Fibroblast of upper back skin (primary cell): Measurements from ENCODE around the gene RAB37.

Source experiments
- DNase-seq: peaks from one replicate; pipeline ENCODE4 v3.0.0-alpha.2; 2013

Gene RAB37

GRCh38 chr17:74746376-74746775 is 9.3 kb downstream of the RAB37 start:
- DNase-seq, result no peak

- no peak for DNase-seq
Observed at GRCh38 chr17:74746922-74747321, 9.9 kb downstream of the RAB37 start.

- no peak for DNase-seq
Observed at GRCh38 chr17:74748279-74748528, 11.1 kb downstream of the RAB37 start.

DNA sequence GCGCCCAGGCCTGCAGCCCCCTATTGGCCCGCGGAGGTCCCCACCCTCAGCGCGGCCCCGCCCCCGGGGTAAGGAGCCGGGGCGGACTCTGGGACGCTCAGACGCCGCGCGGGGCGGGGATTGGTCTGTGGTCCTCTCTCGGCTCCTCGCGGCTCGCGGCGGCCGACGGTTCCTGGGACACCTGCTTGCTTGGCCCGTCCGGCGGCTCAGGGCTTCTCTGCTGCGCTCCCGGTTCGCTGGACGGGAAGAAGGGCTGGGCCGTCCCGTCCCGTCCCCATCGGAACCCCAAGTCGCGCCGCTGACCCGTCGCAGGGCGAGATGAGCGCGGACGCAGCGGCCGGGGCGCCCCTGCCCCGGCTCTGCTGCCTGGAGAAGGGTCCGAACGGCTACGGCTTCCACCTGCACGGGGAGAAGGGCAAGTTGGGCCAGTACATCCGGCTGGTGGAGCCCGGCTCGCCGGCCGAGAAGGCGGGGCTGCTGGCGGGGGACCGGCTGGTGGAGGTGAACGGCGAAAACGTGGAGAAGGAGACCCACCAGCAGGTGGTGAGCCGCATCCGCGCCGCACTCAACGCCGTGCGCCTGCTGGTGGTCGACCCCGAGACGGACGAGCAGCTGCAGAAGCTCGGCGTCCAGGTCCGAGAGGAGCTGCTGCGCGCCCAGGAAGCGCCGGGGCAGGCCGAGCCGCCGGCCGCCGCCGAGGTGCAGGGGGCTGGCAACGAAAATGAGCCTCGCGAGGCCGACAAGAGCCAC is 11.6 kb downstream of the RAB37 start, which contains the start of gene NHERF1:
TSS of gene NHERF1 (plus strand) at position 100 of the 750 bp plus-strand sequence. CDS start at position 319, 219 bp downstream.
- DNase-seq, result peak; percentile 88

- DNase-seq, result peak; percentile 23
Observed at GRCh38 chr17:74749279-74750038, 12.4 kb downstream of the RAB37 start.

GRCh38 chr17:74750039-74750326 is 12.9 kb downstream of the RAB37 start:
- no peak for DNase-seq

GRCh38 chr17:74750327-74751069 is 13.4 kb downstream of the RAB37 start:
- DNase-seq, result no peak

- DNase-seq, result no peak
Observed at GRCh38 chr17:74752415-74752814, 15.4 kb downstream of the RAB37 start.

GRCh38 chr17:74752822-74753401 is 15.9 kb downstream of the RAB37 start:
- no peak for DNase-seq

DNA sequence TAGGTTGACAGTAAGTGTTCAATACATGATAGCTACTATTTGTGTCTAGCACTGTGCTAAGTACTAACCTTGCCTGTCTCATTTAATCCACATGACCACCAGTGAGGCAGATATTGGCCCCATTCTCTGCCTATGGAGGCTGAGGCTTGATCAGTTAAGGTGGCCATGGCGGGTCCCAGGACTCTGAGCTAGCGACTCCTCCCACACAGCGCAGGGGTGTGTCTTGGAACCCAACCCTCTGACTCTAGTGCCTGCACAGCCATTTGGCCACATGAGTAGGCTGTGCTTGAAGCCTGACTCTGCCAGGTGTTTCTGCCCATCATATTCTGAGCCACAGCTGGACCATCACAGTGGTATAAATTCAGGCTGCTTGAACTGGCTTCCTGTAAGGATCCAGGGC is 17.8 kb downstream of the RAB37 start:
- DNase-seq, result no peak

GRCh38 chr17:74755533-74755932 is 18.5 kb downstream of the RAB37 start:
- DNase-seq, result no peak

DNA sequence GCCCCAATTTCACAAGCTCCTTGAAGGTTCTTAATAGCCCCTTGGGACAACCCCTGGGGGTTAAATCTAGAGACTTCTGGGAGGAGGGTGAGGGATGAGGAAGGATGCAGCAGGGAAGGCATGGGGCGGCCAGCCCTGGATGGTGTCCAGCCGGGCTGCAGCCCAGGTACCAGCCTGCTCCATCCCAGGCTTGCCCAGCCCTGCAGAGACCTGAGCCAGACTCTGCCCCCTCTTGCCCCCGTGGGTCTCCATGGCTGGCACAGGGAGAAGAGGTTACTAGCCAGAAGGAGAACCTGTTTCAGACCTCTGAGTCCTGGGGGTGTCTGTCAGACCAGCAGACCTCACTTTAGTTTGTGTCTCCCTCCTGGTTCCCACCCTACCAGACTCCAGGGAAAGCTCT is 19.8 kb downstream of the RAB37 start:
- no peak for DNase-seq

- DNase-seq, result no peak
Observed at GRCh38 chr17:74757502-74757901, 20.4 kb downstream of the RAB37 start.

DNA sequence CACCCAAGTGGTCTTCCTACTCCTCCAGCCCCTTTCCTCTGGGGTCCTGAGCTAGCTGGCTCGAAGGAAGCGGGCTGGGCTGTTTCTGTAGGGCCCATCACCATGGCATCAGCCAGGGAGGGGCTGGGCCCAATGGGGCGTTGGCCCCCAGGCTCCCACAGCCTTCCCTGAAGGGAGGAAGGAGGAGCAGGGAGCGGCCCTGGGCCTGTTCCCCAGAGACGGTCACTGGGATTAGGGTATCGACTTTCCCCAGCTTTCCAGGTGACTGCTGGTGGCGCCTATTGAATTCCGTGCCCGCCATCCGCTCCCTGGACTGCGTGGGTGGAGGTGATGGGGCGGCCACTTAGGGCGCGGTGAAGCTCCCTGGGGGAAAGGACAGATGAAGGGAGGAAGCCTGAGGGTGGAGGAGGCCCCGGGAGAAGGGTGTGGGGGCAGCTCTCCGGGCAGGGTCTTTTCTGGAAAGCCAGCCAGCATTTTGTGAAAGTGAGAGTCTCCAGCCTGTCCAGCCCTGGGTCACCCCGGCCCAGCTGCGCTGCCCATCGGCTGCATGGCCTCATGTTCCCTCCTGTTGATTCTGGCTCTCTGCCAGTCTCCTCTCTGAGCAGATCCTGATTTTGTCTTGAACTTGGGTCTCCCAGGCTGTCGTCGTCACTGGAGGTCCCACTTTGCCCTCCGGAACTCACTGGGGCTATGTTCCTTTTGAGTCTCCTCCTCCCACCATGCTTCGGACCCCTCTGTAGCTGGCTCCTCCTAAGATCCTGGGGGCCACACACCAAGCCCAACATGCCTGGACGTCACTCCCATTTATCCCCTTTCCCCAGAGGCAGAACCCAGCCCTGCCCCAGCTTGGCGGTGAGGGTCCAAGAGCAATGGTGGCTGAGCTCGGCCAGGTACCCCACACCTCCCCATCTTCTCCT is 21.1 kb downstream of the RAB37 start:
- no peak for DNase-seq

DNA sequence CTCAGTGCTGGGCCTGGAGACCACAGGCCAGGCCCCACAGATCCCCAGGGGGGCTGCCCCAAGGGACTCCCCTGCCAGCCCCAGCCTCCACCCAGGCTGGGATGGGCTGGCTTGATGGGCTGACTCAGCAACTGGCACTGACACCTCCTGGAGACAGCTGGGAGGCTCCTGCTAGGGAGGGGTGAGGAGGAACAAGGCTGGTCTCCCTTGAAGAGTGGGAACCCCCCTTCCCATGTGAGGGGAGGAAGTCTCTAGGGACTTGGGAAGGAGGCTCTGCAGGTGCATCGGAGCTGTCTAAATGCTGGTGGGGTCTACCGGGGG is 21.8 kb downstream of the RAB37 start:
- DNase-seq, result no peak

GRCh38 chr17:74759243-74759801 is 22.3 kb downstream of the RAB37 start:
- DNase-seq, result no peak

DNA sequence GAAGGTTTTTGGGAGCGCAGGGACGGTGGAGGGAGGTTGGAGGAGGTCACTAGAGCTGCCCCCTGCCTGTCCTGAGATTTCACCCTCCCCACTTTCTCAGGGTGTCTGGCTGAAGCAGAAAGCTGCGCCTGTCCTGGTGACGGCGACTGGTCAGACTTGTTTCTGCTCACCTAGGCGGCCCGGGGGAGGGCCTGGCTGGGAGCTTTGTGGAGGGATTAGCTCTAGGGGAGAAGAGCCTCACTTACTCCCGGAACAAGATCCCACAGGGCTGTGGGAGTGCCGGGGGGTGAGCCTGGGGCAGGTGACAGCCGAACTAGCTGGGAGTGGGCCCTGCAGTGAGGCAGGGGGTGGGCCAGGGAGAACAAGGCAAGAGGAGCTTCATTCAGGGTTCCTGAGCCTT is 22.9 kb downstream of the RAB37 start:
- no peak for DNase-seq

- DNase-seq, result no peak
Observed at GRCh38 chr17:74760404-74761105, 23.5 kb downstream of the RAB37 start.

- no peak for DNase-seq
Observed at GRCh38 chr17:74761419-74761818, 24.4 kb downstream of the RAB37 start.

- no peak for DNase-seq
Observed at GRCh38 chr17:74761931-74762330, 24.9 kb downstream of the RAB37 start.

- DNase-seq, result no peak
Observed at GRCh38 chr17:74763565-74764387, 26.7 kb downstream of the RAB37 start.
